IMR-90 (cell line): ENCODE results near the gene MACO1. TPM values are rescaled to one million over a fixed set of nuclear protein-coding genes. Genes with fewer than 3 reads are reported as not detected.

Experiments used
- ATAC-seq: fragments of 200-7000 bp; cut with Tn5 transposase; 2 replicates; pipeline ENCODE4 v1.9.1; 2020; ENCODE audit warnings: low read depth, mild to moderate bottlenecking, moderate library complexity
- BruUV-seq: library from RNA; stranded (reverse); fragments of 400-500 nt; replicated peaks from 2 replicates; lab custom pipeline; 2021; lab: Mats Ljungman, UMichigan
- CTCF ChIA-PET: fragments of 300-600 bp; formaldehyde crosslinking; extraction: SDS; loops from one replicate; lab custom pipeline; 2021; ENCODE audit warnings: antibody characterized with exemption; lab: Yijun Ruan, JAX
- POLR2A ChIA-PET: fragments of 300-600 bp; sonication (Branson Sonifier 250); formaldehyde crosslinking; loops from one replicate; lab custom pipeline; 2022; ENCODE audit warnings: antibody characterized with exemption; ENCODE audit not compliant: unreplicated experiment; lab: Charles Lee
- DNase-seq: peaks from one replicate; pipeline ENCODE4 v3.0.0; 2013
- H2AFZ ChIP-seq: replicated peaks from 2 replicates; pipeline ENCODE3; 2013; ENCODE audit warnings: low read length, mild to moderate bottlenecking; ENCODE audit not compliant: poor library complexity
- H2AK5ac ChIP-seq: 2 replicates; pipeline ENCODE4 v1.6.1; 2013; ENCODE audit warnings: low read depth, low read length, inconsistent platforms
- H2AK9ac ChIP-seq: replicated peaks from 2 replicates; pipeline ENCODE3; 2013; ENCODE audit warnings: mild to moderate bottlenecking, low read depth, low read length, moderate library complexity; ENCODE audit not compliant: poor library complexity
- H2BK120ac ChIP-seq: 2 replicates; pipeline ENCODE4 v1.6.1; 2013; ENCODE audit warnings: low read depth, low read length, inconsistent platforms
- H2BK15ac ChIP-seq: 3 replicates; pipeline ENCODE4 v1.6.1; 2013; ENCODE audit warnings: low read depth, low read length, inconsistent platforms
- H2BK20ac ChIP-seq: 2 replicates; pipeline ENCODE4 v1.6.1; 2013; ENCODE audit warnings: low read depth, mild to moderate bottlenecking, inconsistent platforms, low read length, moderate library complexity
- H2BK5ac ChIP-seq: 2 replicates; pipeline ENCODE4 v1.6.1; 2013; ENCODE audit warnings: mild to moderate bottlenecking, low read depth, low read length, inconsistent platforms; ENCODE audit not compliant: poor library complexity, severe bottlenecking
- H3K14ac ChIP-seq: replicated peaks from 2 replicates; pipeline ENCODE4 v1.6.1; 2013; ENCODE audit warnings: low read depth, low read length, inconsistent platforms
- H3K18ac ChIP-seq: 2 replicates; pipeline ENCODE4 v1.6.1; 2013; ENCODE audit warnings: low read depth, low read length, control low read depth
- H3K23ac ChIP-seq: 2 replicates; pipeline ENCODE4 v1.6.1; 2013; ENCODE audit warnings: low read depth, low read length, inconsistent platforms
- H3K27ac ChIP-seq: 2 replicates; pipeline ENCODE4 v1.5.1; 2013; ENCODE audit warnings: mild to moderate bottlenecking, control low read depth, low read length; ENCODE audit not compliant: insufficient read depth
- H3K27me3 ChIP-seq: 2 replicates; pipeline ENCODE4 v1.6.1; 2013; ENCODE audit warnings: low read length; ENCODE audit not compliant: control insufficient read depth, insufficient read depth
- H3K36me3 ChIP-seq: 2 replicates; pipeline ENCODE4 v1.6.1; 2013; ENCODE audit warnings: low read length, mixed read lengths; ENCODE audit not compliant: control insufficient read depth, insufficient read depth
- H3K4ac ChIP-seq: 2 replicates; pipeline ENCODE4 v1.6.1; 2013; ENCODE audit warnings: low read depth, low read length, inconsistent platforms
- H3K4me1 ChIP-seq: 2 replicates; pipeline ENCODE4 v1.6.1; 2013; ENCODE audit warnings: low read length, mixed read lengths; ENCODE audit not compliant: control insufficient read depth, insufficient read depth
- H3K4me2 ChIP-seq: 2 replicates; pipeline ENCODE4 v1.6.1; 2013; ENCODE audit warnings: low read depth, mild to moderate bottlenecking, control low read depth, low read length, moderate library complexity
- H3K4me3 ChIP-seq: 2 replicates; pipeline ENCODE4 v1.5.1; 2013; ENCODE audit warnings: low read depth, mild to moderate bottlenecking, control low read depth, low read length, moderate library complexity; ENCODE audit not compliant: insufficient read depth
- H3K56ac ChIP-seq: 2 replicates; pipeline ENCODE4 v1.6.1; 2013; ENCODE audit warnings: low read length, inconsistent platforms; ENCODE audit not compliant: insufficient read depth; ENCODE audit errors: extremely low read depth
- H3K79me1 ChIP-seq, 2 experiments: 2 replicates each; pipeline ENCODE4 v1.6.1; 2013; ENCODE audit warnings: low read length in 2 of 2, inconsistent platforms in 1 of 2, low read depth in 1 of 2
- H3K9ac ChIP-seq: 2 replicates; pipeline ENCODE4 v1.6.1; 2013; ENCODE audit warnings: low read depth, low read length, control low read depth
- H3K9me1 ChIP-seq: 2 replicates; pipeline ENCODE4 v1.6.1; 2013; ENCODE audit warnings: low read length, inconsistent platforms; ENCODE audit not compliant: insufficient read depth
- H3K9me3 ChIP-seq: 2 replicates; pipeline ENCODE4 v1.6.1; 2013; ENCODE audit warnings: low read length; ENCODE audit not compliant: control insufficient read depth, insufficient read depth
- H4K20me1 ChIP-seq: 2 replicates; pipeline ENCODE4 v1.6.1; 2013; ENCODE audit warnings: low read length, inconsistent platforms; ENCODE audit not compliant: insufficient read depth
- H4K5ac ChIP-seq: 2 replicates; pipeline ENCODE4 v1.6.1; 2013; ENCODE audit warnings: mild to moderate bottlenecking, low read depth, low read length, control low read depth
- H4K8ac ChIP-seq, 2 experiments: 2 replicates each; pipeline ENCODE4 v1.6.1; 2013; ENCODE audit warnings: low read depth in 2 of 2, low read length in 2 of 2, control low read depth in 1 of 2, inconsistent platforms in 1 of 2
- H4K91ac ChIP-seq: 2 replicates; pipeline ENCODE4 v1.6.1; 2013; ENCODE audit warnings: low read depth, low read length, inconsistent platforms; ENCODE audit not compliant: insufficient read depth
- CEBPB ChIP-seq: IDR thresholded peaks from 2 replicates; pipeline ENCODE4 v1.6.1; 2012; ENCODE audit warnings: low read depth, low read length, improper control_type of control experiment
- MAZ ChIP-seq: IDR thresholded peaks from 2 replicates; pipeline ENCODE4 v1.6.1; 2012; ENCODE audit warnings: low read depth, mild to moderate bottlenecking, low read length, improper control_type of control experiment, moderate library complexity, borderline replicate concordance
- NFE2L2 ChIP-seq: fragments of 150-350 bp; IDR thresholded peaks from 2 replicates; pipeline ENCODE4 v1.6.1; 2016; ENCODE audit warnings: low read depth, mild to moderate bottlenecking, low read length
- SMC3 ChIP-seq: fragments of 150-350 bp; IDR thresholded peaks from 2 replicates; pipeline ENCODE4 v1.6.1; 2016; ENCODE audit warnings: low read depth, mild to moderate bottlenecking, antibody characterized with exemption, low read length, moderate library complexity
- WGBS, 2 experiments: methylation state at CpG; one replicate each; pipeline versions ENCODE4 v1.1.5 to v1.1.7; 2013; ENCODE audit warnings: missing lambda C conversion rate in 2 of 2; ENCODE audit not compliant: insufficient read length in 1 of 2; ENCODE audit errors: extremely low coverage in 2 of 2; 5-methylcytosine and 5-hydroxymethylcytosine counted together
- dilution Hi-C: fragments of 300-500 bp; cut with HindIII; formaldehyde crosslinking; loops from one replicate; pipeline ENCODE4 v1.14.3; 2018; ENCODE audit warnings: low sequenced_read_pairs; ENCODE audit not compliant: unreplicated experiment
- in situ Hi-C: fragments of 300-500 bp; cut with MboI; formaldehyde crosslinking; loops from 3 replicates; pipeline ENCODE4 v1.14.3; 2019; ENCODE audit warnings: low sequenced_read_pairs, inconsistent platforms, mixed read lengths
- intact Hi-C: fragments of 100-400 bp; cut with micrococcal nuclease; formaldehyde crosslinking; loops from 2 replicates; pipeline ENCODE4 v1.10.0; 2022
- polyA plus RNA-seq, 3 experiments: library from polyadenylated mRNA; depleted of rRNA; stranded (reverse); fragments of >200 nt; gene quantifications; 2 replicates each; pipeline ENCODE4 v1.2.3, GENCODE V29; 2012; ENCODE audit warnings: low replicate concordance in 1 of 3
- total RNA-seq: library from RNA; depleted of rRNA; stranded (reverse); fragments of >200 nt; gene quantifications from 2 replicates; pipeline ENCODE4 v1.2.3, GENCODE V29; 2012

Gene MACO1
- total and polyA plus RNA-seq, 2 of the 4 experiments (the other 2 are of a cell fraction) = 6.8 to 12.7 TPM

DNA sequence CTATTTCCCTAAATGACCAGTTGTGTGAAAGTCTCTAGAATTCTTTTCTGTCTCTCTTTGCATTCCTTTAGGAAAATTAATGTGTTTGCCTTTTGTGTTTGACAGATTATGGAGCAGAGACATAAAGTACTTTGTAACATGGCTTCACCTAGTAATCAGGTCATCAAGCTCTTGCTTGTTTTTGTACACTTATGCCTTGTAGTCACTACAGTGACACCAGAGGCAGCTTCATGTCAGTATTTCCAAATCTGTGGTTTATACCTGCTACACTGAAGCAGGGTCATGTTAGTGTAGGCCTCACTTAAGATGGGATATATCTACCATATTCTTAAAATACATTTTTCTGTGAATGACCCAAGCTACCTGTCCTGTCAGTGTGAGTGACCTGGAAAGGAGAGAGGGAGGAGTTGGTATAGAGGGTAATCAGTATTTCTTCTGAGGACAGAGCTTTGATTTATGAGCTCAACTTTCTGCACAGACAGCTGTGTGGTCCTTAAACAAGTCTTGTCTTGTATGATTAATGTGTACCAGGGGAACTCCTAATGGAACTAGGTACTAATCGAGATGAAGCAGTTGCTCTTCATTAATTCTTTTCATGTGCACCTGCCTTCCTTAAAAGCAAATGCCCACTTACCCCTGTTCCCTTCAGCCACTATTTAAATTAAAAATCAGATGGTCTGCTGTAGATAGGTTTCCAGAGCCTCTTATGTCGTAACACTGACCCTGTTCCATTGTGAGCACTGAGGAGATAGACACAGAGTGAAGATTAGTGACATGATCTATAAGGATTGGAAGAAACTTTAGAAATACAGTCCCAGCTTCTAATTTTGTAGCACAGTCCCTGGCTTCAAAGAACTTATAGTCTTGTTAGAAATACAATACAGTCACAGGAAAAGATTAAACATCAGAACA, 45.7 kb downstream of the MACO1 start:
- H2AFZ ChIP-seq = no peak overlapping the region
- no peak for TF ChIP-seq NFE2L2
- no peak for TF ChIP-seq MAZ
- TF ChIP-seq CEBPB = peak; percentile 28; the same call in 1 of the 2 replicates
- TF ChIP-seq SMC3 = no peak
- no peak overlapping the region for H4K8ac ChIP-seq
- H3K18ac ChIP-seq = no peak overlapping the region
- ATAC-seq (no peak), DNase-seq (no peak)
- no peak overlapping the region; the same call in 1 of the 2 replicates for H3K23ac ChIP-seq
- BruUV-seq = no TSS peak
- no peak overlapping the region for H3K4me3 ChIP-seq
- no peak overlapping the region for H2AK5ac ChIP-seq
- no peak overlapping the region for H4K5ac ChIP-seq
- no peak overlapping the region for H3K4me2 ChIP-seq
- no peak overlapping the region for H3K27ac ChIP-seq
- CTCF ChIA-PET = interaction anchor here (0.6 to 1.1 kb wide), 3 partner anchors 10 to 1591 kb away, joined by 3 to 4 read pairs (median 3); no protein-coding TSS in a partner anchor
- no peak overlapping the region for H2BK5ac ChIP-seq
- H2AK9ac ChIP-seq = no peak overlapping the region
- no peak overlapping the region for H3K4ac ChIP-seq
- dilution Hi-C loops (no loop called here), in situ Hi-C loops (no loop called here), intact Hi-C loops (no loop called here)
- H3K14ac ChIP-seq = no peak overlapping the region
- H3K27me3 ChIP-seq = no peaks in the 10 kb centered on the region
- POLR2A ChIA-PET = interaction anchor here (0.6 kb wide), 1 partner anchor 1756 kb away, joined by 3 read pairs; no protein-coding TSS in a partner anchor
- H2BK15ac ChIP-seq = no peak overlapping the region
- H3K79me1 ChIP-seq = peaks cover 35 to 53% of the 10 kb centered on the region in 2 experiments
- no peak overlapping the region for H4K91ac ChIP-seq
- no CpG with 5 or more reads among the region's 2 CpGs for WGBS, 2 experiments
- no peak overlapping the region for H3K9ac ChIP-seq
- H2BK20ac ChIP-seq = no peak overlapping the region
- H3K36me3 ChIP-seq = 0 out of 2 replicates have a peak, but pooled peaks cover 1% of the 10 kb centered on the region
- H3K9me1 ChIP-seq = 0 out of 2 replicates have a peak, but pooled peaks cover 4% of the 10 kb centered on the region
- peaks cover 11% of the 10 kb centered on the region; the same call in 1 of the 2 replicates for H4K20me1 ChIP-seq
- H3K4me1 ChIP-seq = no peaks in the 10 kb centered on the region
- no peak overlapping the region for H2BK120ac ChIP-seq
- H3K9me3 ChIP-seq = no peaks in the 10 kb centered on the region
- H3K56ac ChIP-seq = no peak overlapping the region
